ENCODE data around the gene CAST. TPM values are rescaled to one million over a fixed set of nuclear protein-coding genes. Genes with fewer than 3 reads are reported as not detected.

CAST gene
- 286 and 362 TPM in 2 replicates for total RNA-seq

GRCh38 chr5:96661855-96662724, at the start of gene CAST:
CAST (plus strand) TSS chr5:96662376; CDS start chr5:96662423, 47 bp downstream.

Other genes with a start within 250 kb of the CAST start
- 54.8 and 55.9 TPM in 2 replicates for gene PCSK1, start 229.1 kb upstream of the CAST start, total RNA-seq
- gene ERAP1, start 145.6 kb downstream of the CAST start, total RNA-seq: 45.9 and 49.9 TPM in 2 replicates
- 53.6 and 78.0 TPM in 2 replicates for gene ERAP2, start 214.1 kb downstream of the CAST start, total RNA-seq